ENCODE results near the gene MMP25.

- TF ChIP-seq CTCF (IDR thresholded peaks at IDR 0.05; ENCODE audit: insufficient read depth, low read length, poor library complexity, severe bottlenecking) (no peak), EZH2phosphoT487 (conservative IDR thresholded peaks at IDR 0.05; ENCODE audit: low read length) (no peak)
Observed at GRCh38 chr16:3084491-3084890, 38.1 kb downstream of the MMP25 start.
